GM23338 (cell line): Measurements from ENCODE around the gene COX14. TPM values are rescaled to one million over a fixed set of nuclear protein-coding genes. Genes with fewer than 3 reads are reported as not detected.

ENCODE experiments used
- ATAC-seq: fragments of 200-7000 bp; cut with Tn5 transposase; 3 replicates; pipeline ENCODE4 v1.9.1; 2020
- DNase-seq: peaks from one replicate; pipeline ENCODE4 v3.0.0-alpha.2; 2015; ENCODE audit warnings: low spot score
- H2AFZ ChIP-seq: fragments of 200-600 bp; sonication (generic); 2 replicates; pipeline ENCODE4 v1.8.0; 2016; ENCODE audit warnings: antibody characterized with exemption, mild to moderate bottlenecking, moderate library complexity
- H3F3A ChIP-seq: fragments of 200-600 bp; sonication (generic); replicated peaks from 2 replicates; pipeline ENCODE4 v1.8.0; 2017; ENCODE audit warnings: antibody characterized with exemption, mixed run types, low read depth
- H3K27ac ChIP-seq: fragments of 200-600 bp; sonication (generic); 2 replicates; pipeline ENCODE4 v1.6.1; 2016; ENCODE audit warnings: low read depth
- H3K27me3 ChIP-seq: fragments of 200-600 bp; sonication (generic); 2 replicates; pipeline ENCODE4 v1.8.0; 2016; ENCODE audit warnings: mild to moderate bottlenecking, mixed run types, moderate library complexity; ENCODE audit not compliant: insufficient read depth
- H3K36me3 ChIP-seq: fragments of 200-600 bp; sonication (generic); 2 replicates; pipeline ENCODE4 v1.8.0; 2016; ENCODE audit warnings: mild to moderate bottlenecking; ENCODE audit not compliant: insufficient read depth
- H3K4me1 ChIP-seq: fragments of 200-600 bp; sonication (generic); 2 replicates; pipeline ENCODE4 v1.8.0; 2016; ENCODE audit warnings: mild to moderate bottlenecking, moderate library complexity; ENCODE audit not compliant: insufficient read depth
- H3K4me2 ChIP-seq: fragments of 200-600 bp; sonication (generic); 2 replicates; pipeline ENCODE4 v1.7.1; 2017; ENCODE audit warnings: mixed run types
- H3K4me3 ChIP-seq: fragments of 200-600 bp; sonication (generic); 2 replicates; pipeline ENCODE4 v1.6.1; 2016; ENCODE audit warnings: mixed run types
- H3K79me2 ChIP-seq: fragments of 200-600 bp; sonication (generic); replicated peaks from 2 replicates; pipeline ENCODE4 v1.8.0; 2017; ENCODE audit warnings: mild to moderate bottlenecking; ENCODE audit not compliant: insufficient read depth
- H3K9me2 ChIP-seq: fragments of 200-600 bp; sonication (generic); 2 replicates; pipeline ENCODE4 v1.8.0; 2017; ENCODE audit not compliant: insufficient read depth
- H4K20me1 ChIP-seq: fragments of 200-600 bp; sonication (generic); replicated peaks from 2 replicates; pipeline ENCODE4 v1.8.0; 2017; ENCODE audit warnings: mild to moderate bottlenecking; ENCODE audit not compliant: insufficient read depth
- H3K27ac Mint-ChIP-seq: 2 replicates; pipeline ENCODE4 v1.8.0; 2020; ENCODE audit warnings: inconsistent platforms, mild to moderate bottlenecking, moderate library complexity, mixed read lengths
- H3K27me3 Mint-ChIP-seq: 3 replicates; pipeline ENCODE4 v1.8.0; 2022; ENCODE audit warnings: low read depth, mild to moderate bottlenecking, moderate library complexity, mixed read lengths, inconsistent platforms; ENCODE audit not compliant: insufficient read depth, poor library complexity
- H3K36me3 Mint-ChIP-seq: 3 replicates; pipeline ENCODE4 v1.8.0; 2021; ENCODE audit warnings: low read depth, mild to moderate bottlenecking, inconsistent platforms, moderate library complexity, mixed read lengths
- H3K4me1 Mint-ChIP-seq: 3 replicates; pipeline ENCODE4 v1.8.0; 2020; ENCODE audit warnings: mild to moderate bottlenecking, inconsistent platforms, mixed read lengths
- H3K4me3 Mint-ChIP-seq: 3 replicates; pipeline ENCODE4 v1.8.0; 2021; ENCODE audit warnings: moderate library complexity, mild to moderate bottlenecking, inconsistent platforms, mixed read lengths
- H3K9me3 Mint-ChIP-seq: 3 replicates; pipeline ENCODE4 v1.8.0; 2020; ENCODE audit warnings: moderate library complexity, mild to moderate bottlenecking, inconsistent platforms, mixed read lengths
- CTCF ChIP-seq, 2 experiments: fragments of 200-600 bp in 1 of 2; sonication (generic) in 1 of 2; conservative IDR thresholded peaks; 2 replicates each; pipeline versions ENCODE4 v1.5.1 to v1.6.1; 2016 to 2017; ENCODE audit warnings: antibody characterized with exemption in 2 of 2, low read depth in 2 of 2, mild to moderate bottlenecking in 2 of 2, moderate library complexity in 1 of 2
- JUNB ChIP-seq: IDR thresholded peaks from one replicate; pipeline ENCODE4 v1.6.1; 2016; ENCODE audit warnings: antibody characterized with exemption; ENCODE audit not compliant: unreplicated experiment
- STAT1 ChIP-seq: IDR thresholded peaks from one replicate; pipeline ENCODE4 v1.6.1; 2016; ENCODE audit warnings: antibody characterized with exemption; ENCODE audit not compliant: unreplicated experiment
- polyA plus RNA-seq: library from polyadenylated mRNA; unstranded; fragments of >200 nt; fragmentation: Nextera tagmentation; extraction: Ambion mirVana; gene quantifications from 2 replicates; pipeline ENCODE4 v1.2.1, GENCODE V29; 2016
- total RNA-seq: library from RNA; depleted of rRNA; stranded (reverse); fragments of >200 nt; shearing (Covaris generic); gene quantifications from 2 replicates; pipeline ENCODE4 v1.2.3, GENCODE V29; 2014
- TF ChIP-seq, protein P1 (sequence below): fragments of 250-450 bp; sonication (Bioruptor Pico); IDR thresholded peaks from 2 replicates; pipeline ENCODE4 v1.5.0; 2020; ENCODE audit warnings: mild to moderate bottlenecking, moderate library complexity

COX14 gene
- total and polyA plus RNA-seq, 2 experiments from 2014 or later: 43.7 to 73.5 TPM

- H3K4me1 ChIP-seq: peaks cover 23% of the 10 kb centered on the region; the same call in 1 of the 2 replicates
- no peak overlapping the region for H2AFZ ChIP-seq
- no peak overlapping the region for H3K4me3 Mint-ChIP-seq
- no peak overlapping the region for H3K27ac ChIP-seq
- DNase-seq (no peak), ATAC-seq (no peak)
- H3K36me3 ChIP-seq: no peaks in the 10 kb centered on the region
- H3K27me3 ChIP-seq: no peaks in the 10 kb centered on the region
- H3K4me3 ChIP-seq: no peak overlapping the region
- H3K27me3 Mint-ChIP-seq: peaks cover 7% of the 10 kb centered on the region
- no peaks in the 10 kb centered on the region for H3K79me2 ChIP-seq
- no peak for TF ChIP-seq STAT1
- TF ChIP-seq JUNB: no peak
- TF ChIP-seq, protein P1, sequence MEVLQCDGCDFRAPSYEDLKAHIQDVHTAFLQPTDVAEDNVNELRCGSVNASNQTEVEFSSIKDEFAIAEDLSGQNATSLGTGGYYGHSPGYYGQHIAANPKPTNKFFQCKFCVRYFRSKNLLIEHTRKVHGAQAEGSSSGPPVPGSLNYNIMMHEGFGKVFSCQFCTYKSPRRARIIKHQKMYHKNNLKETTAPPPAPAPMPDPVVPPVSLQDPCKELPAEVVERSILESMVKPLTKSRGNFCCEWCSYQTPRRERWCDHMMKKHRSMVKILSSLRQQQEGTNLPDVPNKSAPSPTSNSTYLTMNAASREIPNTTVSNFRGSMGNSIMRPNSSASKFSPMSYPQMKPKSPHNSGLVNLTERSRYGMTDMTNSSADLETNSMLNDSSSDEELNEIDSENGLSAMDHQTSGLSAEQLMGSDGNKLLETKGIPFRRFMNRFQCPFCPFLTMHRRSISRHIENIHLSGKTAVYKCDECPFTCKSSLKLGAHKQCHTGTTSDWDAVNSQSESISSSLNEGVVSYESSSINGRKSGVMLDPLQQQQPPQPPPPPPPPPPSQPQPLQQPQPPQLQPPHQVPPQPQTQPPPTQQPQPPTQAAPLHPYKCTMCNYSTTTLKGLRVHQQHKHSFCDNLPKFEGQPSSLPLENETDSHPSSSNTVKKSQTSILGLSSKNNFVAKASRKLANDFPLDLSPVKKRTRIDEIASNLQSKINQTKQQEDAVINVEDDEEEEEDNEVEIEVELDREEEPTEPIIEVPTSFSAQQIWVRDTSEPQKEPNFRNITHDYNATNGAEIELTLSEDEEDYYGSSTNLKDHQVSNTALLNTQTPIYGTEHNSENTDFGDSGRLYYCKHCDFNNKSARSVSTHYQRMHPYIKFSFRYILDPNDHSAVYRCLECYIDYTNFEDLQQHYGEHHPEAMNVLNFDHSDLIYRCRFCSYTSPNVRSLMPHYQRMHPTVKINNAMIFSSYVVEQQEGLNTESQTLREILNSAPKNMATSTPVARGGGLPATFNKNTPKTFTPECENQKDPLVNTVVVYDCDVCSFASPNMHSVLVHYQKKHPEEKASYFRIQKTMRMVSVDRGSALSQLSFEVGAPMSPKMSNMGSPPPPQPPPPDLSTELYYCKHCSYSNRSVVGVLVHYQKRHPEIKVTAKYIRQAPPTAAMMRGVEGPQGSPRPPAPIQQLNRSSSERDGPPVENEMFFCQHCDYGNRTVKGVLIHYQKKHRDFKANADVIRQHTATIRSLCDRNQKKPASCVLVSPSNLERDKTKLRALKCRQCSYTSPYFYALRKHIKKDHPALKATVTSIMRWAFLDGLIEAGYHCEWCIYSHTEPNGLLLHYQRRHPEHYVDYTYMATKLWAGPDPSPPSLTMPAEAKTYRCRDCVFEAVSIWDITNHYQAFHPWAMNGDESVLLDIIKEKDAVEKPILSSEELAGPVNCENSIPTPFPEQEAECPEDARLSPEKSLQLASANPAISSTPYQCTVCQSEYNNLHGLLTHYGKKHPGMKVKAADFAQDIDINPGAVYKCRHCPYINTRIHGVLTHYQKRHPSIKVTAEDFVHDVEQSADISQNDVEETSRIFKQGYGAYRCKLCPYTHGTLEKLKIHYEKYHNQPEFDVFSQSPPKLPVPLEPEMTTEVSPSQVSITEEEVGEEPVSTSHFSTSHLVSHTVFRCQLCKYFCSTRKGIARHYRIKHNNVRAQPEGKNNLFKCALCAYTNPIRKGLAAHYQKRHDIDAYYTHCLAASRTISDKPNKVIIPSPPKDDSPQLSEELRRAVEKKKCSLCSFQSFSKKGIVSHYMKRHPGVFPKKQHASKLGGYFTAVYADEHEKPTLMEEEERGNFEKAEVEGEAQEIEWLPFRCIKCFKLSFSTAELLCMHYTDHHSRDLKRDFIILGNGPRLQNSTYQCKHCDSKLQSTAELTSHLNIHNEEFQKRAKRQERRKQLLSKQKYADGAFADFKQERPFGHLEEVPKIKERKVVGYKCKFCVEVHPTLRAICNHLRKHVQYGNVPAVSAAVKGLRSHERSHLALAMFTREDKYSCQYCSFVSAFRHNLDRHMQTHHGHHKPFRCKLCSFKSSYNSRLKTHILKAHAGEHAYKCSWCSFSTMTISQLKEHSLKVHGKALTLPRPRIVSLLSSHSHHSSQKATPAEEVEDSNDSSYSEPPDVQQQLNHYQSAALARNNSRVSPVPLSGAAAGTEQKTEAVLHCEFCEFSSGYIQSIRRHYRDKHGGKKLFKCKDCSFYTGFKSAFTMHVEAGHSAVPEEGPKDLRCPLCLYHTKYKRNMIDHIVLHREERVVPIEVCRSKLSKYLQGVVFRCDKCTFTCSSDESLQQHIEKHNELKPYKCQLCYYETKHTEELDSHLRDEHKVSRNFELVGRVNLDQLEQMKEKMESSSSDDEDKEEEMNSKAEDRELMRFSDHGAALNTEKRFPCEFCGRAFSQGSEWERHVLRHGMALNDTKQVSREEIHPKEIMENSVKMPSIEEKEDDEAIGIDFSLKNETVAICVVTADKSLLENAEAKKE (CRISPR knock-in tag): no peak
- H3K4me2 ChIP-seq: no peak overlapping the region
- H3K4me1 Mint-ChIP-seq: peaks cover 41% of the 10 kb centered on the region
- 0 out of 3 replicates have a peak, but pooled peaks cover 4% of the 10 kb centered on the region for H3K36me3 Mint-ChIP-seq
- H3K9me3 Mint-ChIP-seq: no peaks in the 10 kb centered on the region
- H3K27ac Mint-ChIP-seq: no peak overlapping the region
- H4K20me1 ChIP-seq: no peaks in the 10 kb centered on the region
- H3F3A ChIP-seq: peaks cover 13% of the 10 kb centered on the region; the same call in 1 of the 2 replicates
- no peaks in the 10 kb centered on the region for H3K9me2 ChIP-seq
Measured at GRCh38 chr12:50106907-50107306, 5.1 kb upstream of the COX14 start.

DNA sequence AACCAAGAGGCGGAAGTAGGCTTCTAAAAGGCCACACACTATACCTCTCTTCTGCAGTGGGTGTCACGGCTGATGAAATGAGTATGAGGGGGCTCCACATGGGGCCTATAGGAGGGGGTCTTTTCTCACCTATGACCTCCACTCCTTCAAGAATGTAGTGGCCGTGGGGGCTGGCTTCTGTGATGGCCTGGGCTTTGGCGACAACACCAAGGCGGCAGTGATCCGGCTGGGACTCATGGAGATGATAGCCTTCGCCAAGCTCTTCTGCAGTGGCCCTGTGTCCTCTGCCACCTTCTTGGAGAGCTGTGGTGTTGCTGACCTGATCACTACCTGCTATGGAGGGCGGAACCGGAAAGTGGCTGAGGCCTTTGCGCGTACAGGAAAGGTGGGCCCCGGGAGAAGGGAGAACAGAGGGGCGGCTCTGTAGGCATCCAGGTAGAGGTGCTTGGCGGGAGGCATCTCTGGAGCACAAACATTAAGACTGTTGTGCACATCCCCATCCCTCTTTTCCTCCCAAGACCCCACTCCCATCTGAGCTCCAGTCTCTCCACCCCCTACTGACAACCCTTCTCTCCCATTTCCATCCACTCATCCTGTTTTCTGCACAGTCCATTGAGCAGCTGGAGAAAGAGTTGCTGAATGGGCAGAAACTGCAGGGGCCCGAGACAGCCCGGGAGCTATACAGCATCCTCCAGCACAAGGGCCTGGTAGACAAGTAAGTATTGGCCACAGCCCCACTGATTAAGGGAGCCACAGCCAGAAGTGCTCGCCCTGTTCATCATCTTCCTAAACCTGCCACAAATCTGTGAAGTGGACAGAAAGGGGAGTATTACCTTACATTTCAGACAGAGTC is 4.4 kb upstream of the COX14 start:
- no peaks in the 10 kb centered on the region for H3K9me3 Mint-ChIP-seq
- Histone ChIP-seq H3K36me3 (no peaks in the 10 kb centered on the region), H3K4me3 (no peak overlapping the region), H2AFZ (no peak overlapping the region), H3F3A (peaks cover 14% of the 10 kb centered on the region), H3K4me2 (no peak overlapping the region), H3K9me2 (no peaks in the 10 kb centered on the region), H4K20me1 (no peaks in the 10 kb centered on the region), H3K27me3 (no peaks in the 10 kb centered on the region), H3K4me1 (peaks cover 23% of the 10 kb centered on the region; the same call in 1 of the 2 replicates), H3K27ac (no peak overlapping the region), H3K79me2 (no peaks in the 10 kb centered on the region)
- H3K27ac Mint-ChIP-seq: no peak overlapping the region
- H3K4me3 Mint-ChIP-seq: no peak overlapping the region
- peaks cover 9% of the 10 kb centered on the region for H3K27me3 Mint-ChIP-seq
- ATAC-seq (no peak), DNase-seq (no peak)
- no peaks in the 10 kb centered on the region; the same call in 2 of the 3 replicates for H3K36me3 Mint-ChIP-seq
- H3K4me1 Mint-ChIP-seq: peaks cover 35% of the 10 kb centered on the region
- no peak for TF ChIP-seq STAT1
- no peak for TF ChIP-seq CTCF (conservative IDR thresholded peaks at IDR 0.05; ENCODE audit: low read depth in 2 of 2)
